Fibroblast of mammary gland (primary cell): ENCODE results near the gene RNF121.

Source experiments
- DNase-seq: peaks from one replicate; pipeline ENCODE4 v3.0.0-alpha.2; 2010; ENCODE audit warnings: low read depth
- H3K4me3 ChIP-seq: 2 replicates; pipeline ENCODE4 v1.5.1; 2011; ENCODE audit warnings: low read depth, mild to moderate bottlenecking, low read length, moderate library complexity; ENCODE audit not compliant: control insufficient read depth
- TF ChIP-seq, protein P1 (sequence below): conservative IDR thresholded peaks from 2 replicates; pipeline ENCODE4 v1.5.1; 2011; ENCODE audit warnings: low read depth, low read length, inconsistent platforms; ENCODE audit not compliant: control insufficient read depth, insufficient read depth

Gene RNF121

DNA sequence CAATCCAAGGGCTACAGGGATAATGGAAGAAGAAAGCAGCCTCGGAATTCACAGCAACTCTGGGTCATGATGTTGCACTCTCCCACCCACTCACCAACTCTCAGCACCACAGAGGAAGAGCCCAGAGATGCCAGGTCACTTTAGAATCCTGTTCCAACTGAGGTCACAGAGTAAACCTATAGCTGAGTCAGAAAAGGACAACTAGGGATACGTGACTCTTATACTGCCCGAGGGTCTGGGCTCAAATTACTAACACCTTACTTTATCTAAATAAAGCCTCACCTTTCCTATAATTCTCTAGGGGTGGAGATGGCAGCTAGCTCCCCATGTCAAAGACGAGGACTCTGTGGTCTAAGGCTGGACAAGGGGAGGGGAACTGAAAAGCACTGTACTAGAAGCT is 94.5 kb downstream of the RNF121 start:
- no peak overlapping the region for H3K4me3 ChIP-seq
- no peak for DNase-seq
- TF ChIP-seq, protein P1, sequence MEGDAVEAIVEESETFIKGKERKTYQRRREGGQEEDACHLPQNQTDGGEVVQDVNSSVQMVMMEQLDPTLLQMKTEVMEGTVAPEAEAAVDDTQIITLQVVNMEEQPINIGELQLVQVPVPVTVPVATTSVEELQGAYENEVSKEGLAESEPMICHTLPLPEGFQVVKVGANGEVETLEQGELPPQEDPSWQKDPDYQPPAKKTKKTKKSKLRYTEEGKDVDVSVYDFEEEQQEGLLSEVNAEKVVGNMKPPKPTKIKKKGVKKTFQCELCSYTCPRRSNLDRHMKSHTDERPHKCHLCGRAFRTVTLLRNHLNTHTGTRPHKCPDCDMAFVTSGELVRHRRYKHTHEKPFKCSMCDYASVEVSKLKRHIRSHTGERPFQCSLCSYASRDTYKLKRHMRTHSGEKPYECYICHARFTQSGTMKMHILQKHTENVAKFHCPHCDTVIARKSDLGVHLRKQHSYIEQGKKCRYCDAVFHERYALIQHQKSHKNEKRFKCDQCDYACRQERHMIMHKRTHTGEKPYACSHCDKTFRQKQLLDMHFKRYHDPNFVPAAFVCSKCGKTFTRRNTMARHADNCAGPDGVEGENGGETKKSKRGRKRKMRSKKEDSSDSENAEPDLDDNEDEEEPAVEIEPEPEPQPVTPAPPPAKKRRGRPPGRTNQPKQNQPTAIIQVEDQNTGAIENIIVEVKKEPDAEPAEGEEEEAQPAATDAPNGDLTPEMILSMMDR = no peak

DNA sequence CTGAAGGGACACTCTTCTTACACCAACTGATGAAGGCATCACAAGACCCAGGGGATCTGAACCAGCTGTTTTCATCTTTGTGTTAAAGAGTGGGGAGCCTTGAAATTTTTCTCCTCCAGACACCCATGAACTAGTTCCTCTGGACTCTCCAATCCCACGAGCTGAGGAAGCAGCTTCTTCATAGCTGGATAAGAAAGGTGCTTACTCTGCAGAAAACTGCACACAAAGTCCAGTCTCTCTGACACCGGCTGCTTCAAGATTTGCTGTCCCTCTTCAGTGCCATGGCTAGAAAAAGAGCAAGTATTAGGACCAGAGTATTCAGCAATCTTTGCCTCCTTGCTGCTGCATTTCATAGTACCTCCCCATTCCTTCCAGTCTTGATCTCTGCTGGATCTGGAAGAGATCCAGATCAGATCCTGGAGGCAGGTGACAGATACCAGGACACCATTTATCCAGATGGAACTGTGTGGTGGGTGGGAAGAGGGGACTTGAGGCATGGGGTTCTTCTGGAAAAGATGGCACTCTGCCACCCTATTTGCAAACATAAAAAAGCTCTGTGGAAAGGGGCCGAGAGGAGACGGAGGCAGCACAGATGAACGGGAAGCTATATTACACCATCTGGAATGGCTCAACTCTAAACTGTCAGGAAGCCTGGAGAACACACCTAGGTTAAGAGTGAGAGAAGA is 95.4 kb downstream of the RNF121 start:
- no peak overlapping the region for H3K4me3 ChIP-seq
- TF ChIP-seq, protein P1 = no peak
- DNase-seq = no peak

DNA sequence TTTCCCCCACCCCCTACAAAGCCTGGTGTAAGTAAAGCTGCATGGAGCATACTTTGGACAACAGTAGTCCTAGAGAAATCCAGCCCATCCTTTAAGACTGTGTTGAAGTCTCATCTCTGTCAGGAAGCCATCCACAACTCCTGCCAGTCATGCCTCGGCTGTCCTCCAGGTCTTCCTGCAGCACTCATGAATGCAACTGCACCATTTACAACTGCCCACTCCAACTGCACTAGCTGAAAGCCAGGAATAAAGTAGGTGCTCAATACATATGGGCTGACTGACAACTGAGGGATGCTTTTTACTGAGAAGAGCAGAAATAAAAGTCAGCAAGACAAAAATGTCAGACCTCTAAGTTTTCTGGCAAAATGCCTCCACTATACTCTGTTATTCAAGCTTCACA is 97.2 kb downstream of the RNF121 start:
- no peak overlapping the region for H3K4me3 ChIP-seq
- DNase-seq = no peak
- TF ChIP-seq, protein P1 = no peak

DNA sequence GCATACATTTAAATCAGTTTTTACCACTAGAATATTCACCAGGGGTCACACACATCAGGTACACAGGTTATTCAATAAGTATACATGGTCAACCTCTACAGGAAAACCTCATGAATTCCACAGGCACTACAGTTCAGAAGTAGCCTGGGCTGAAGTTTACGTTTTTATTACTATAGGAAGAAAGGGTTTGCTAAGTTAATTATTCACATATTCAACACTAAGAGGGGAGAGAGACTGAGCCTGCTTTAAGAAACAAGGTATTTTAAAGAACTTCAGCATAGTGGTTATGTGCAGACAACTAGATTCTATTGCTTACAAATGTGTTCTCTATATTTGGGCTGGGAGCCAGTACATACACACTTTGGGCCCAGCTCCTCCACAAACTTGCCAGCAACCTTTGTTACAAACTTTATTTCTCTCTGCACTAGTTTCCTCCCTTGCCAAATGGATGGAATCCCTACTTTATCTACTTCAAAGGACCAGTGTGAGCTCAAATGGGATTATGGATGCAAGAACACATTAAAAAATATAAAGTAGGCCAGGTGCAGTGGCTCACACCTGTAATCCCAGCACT is 101.7 kb downstream of the RNF121 start:
- H3K4me3 ChIP-seq = no peak overlapping the region
- DNase-seq = no peak
- TF ChIP-seq, protein P1 = no peak

DNA sequence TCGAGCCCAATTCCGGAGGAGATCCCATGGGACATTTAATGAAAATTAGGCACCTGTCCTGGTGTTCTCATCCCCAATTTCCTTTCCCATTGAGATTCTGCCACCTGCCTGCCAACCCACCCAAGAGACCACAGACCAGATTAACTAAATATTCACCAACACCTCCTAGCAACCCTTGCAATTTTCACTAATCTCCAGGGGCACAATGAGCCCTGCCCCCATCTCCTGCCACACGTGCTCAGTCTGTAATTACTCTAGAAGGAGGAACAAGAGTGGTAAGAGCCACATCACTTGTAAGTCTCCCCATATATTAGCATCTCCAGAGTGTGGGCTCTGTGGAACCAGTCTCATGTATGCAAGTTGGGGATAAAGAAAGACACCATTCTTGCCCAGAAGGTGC is 107.8 kb downstream of the RNF121 start:
- no peak overlapping the region for H3K4me3 ChIP-seq
- TF ChIP-seq, protein P1 = no peak
- DNase-seq = no peak

DNA sequence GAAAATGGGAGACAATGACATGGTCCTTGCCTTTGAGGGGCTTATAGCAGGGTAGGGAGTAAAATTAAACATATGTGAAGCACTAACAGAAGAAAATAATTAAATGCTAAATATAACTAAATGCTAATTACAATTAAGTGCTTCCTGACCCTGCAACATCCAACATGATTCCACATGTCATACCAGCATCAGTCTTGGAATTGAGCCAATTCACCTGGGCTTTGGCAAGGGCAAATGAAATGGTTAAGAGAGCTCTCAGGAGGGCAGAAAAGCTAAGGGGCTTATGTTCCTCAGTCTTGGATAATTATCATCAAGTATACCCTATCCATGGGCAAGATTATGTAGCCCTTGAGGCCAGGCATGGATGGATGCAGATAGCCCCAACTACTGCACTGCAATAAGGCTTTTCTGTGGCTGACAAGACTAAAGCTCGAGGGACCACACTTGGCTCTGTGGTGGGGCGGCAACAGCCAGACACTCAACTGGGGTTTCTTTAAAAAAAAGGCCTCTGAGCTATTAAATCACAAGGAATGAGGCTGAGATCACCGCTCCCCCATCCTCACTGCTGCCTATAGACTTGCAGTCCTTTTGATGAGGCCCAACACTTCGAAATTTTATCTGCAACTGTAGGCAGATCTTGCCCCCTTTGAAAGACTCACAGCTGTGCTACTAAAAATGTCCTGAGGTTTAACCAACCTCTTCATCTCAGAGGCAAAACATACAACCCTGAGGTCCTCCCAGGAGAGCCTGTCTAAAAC is 108.9 kb downstream of the RNF121 start:
- TF ChIP-seq, protein P1 = no peak
- peak; percentile 26 for DNase-seq
- peak overlapping the region; percentile 27 for H3K4me3 ChIP-seq
